ENCODE measurements around the gene GAK. TPM values are rescaled to one million over a fixed set of nuclear protein-coding genes. Genes with fewer than 3 reads are reported as not detected.

GAK gene
- total RNA-seq, 4 donors from 2014 or later, result 64.8 to 73.9 (median 70.6) TPM

GRCh38 chr4:961351-962230 lies 29.5 kb upstream of the GAK start:
- Histone ChIP-seq H3K27ac (replicated peaks in 1 of 4) (no peak overlapping the region), H3K4me1 (no peaks in the 10 kb centered on the region), H3K4me3 (no peak overlapping the region), H3K27me3 (no peaks in the 10 kb centered on the region), H3K36me3 (peaks cover 10 to 96% (median 73%) of the 10 kb centered on the region in 4 donors), H3K9me3 (no peaks in the 10 kb centered on the region)
- intact Hi-C loops (cut with DNase I), result no loop called here
- no peak for DNase-seq (ENCODE audit: extremely low spot score)
- TF ChIP-seq CTCF (IDR thresholded peaks at IDR 0.05) (no peak), POLR2A (IDR thresholded peaks at IDR 0.05; ENCODE audit: low read depth) (no peak)
- WGBS, result 86% methylated on average over 13 of the region's 52 CpGs

DNA sequence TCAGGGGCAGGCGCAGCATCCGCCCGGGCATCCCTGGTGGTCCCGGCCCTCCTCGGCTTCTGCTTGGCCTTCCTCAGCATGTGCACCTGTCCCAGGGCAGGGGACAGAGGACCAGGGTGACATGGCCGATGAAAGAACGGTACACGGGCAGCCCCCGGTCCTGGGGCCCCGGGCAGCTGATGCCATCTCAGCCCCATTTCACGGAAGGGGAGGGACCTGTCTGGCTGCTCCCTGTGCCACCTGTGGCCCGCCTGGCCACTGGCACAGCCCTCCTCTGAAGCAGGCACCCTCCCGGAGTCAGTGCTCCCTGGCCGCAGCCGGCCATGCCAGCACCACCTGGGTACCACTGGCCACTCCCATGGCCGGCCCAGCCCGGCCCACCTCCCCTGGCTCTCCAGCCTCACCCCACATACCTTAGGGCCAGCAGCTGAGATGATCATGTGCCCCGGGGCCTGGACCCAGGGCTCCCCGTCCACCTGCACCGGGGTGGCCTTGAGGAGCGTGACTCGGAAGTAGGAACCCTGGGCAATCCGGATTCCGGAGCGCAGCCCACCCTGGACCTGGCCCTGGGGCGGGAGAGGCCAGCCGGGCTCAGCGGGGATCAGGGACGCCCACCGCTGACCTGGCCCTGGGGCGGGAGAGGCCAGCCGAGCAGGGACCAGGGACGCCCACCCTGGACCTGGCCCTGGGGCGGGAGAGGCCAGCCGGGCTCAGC lies 28.7 kb upstream of the GAK start:
- Histone ChIP-seq H3K4me3 (no peak overlapping the region), H3K27me3 (no peaks in the 10 kb centered on the region), H3K9me3 (no peaks in the 10 kb centered on the region), H3K4me1 (no peaks in the 10 kb centered on the region), H3K27ac (replicated peaks in 1 of 4) (no peak overlapping the region), H3K36me3 (peaks cover 9 to 95% (median 73%) of the 10 kb centered on the region in 4 donors)
- 94% methylated on average over 16 of the region's 35 CpGs for WGBS
- intact Hi-C loops (cut with DNase I), result no loop called here
- no peak for TF ChIP-seq POLR2AphosphoS5 (IDR thresholded peaks at IDR 0.05)
- TF ChIP-seq CTCF (IDR thresholded peaks at IDR 0.05), result no peak
- TF ChIP-seq EP300 (IDR thresholded peaks at IDR 0.05), result no peak
- no peak for TF ChIP-seq POLR2A (IDR thresholded peaks at IDR 0.05; ENCODE audit: low read depth)
- DNase-seq (ENCODE audit: extremely low spot score), result no peak

- no peaks in the 10 kb centered on the region for H3K9me3 ChIP-seq
- WGBS, result 57% methylated on average over 4 of the region's 16 CpGs
Observed at GRCh38 chr4:960140-960635, 28.1 kb upstream of the GAK start.

More at GRCh38 chr4:960140-960635, 28.1 kb upstream of the GAK start:
- intact Hi-C loops (cut with DNase I), result no loop called here
- peaks cover 9 to 95% (median 73%) of the 10 kb centered on the region in 4 donors for H3K36me3 ChIP-seq
- DNase-seq (ENCODE audit: extremely low spot score), result no peak
- no peaks in the 10 kb centered on the region for H3K4me1 ChIP-seq
- TF ChIP-seq CTCF (IDR thresholded peaks at IDR 0.05), result no peak
- no peak for TF ChIP-seq POLR2AphosphoS5 (IDR thresholded peaks at IDR 0.05)
- TF ChIP-seq EP300 (IDR thresholded peaks at IDR 0.05), result no peak
- no peak for TF ChIP-seq POLR2A (IDR thresholded peaks at IDR 0.05; ENCODE audit: low read depth)
- H3K27me3 ChIP-seq, result no peaks in the 10 kb centered on the region
- no peak overlapping the region for H3K4me3 ChIP-seq
- H3K27ac ChIP-seq (replicated peaks in 1 of 4), result no peak overlapping the region

Data from esophagus muscularis mucosa (tissue), 4 donors.